Urothelium cell line (cell line): ENCODE measurements around the gene PPME1.

Experiments
- DNase-seq: peaks from one replicate; pipeline ENCODE4 v3.0.0; 2011; ENCODE audit warnings: low spot score, mixed read lengths
- FAIRE-seq: peaks from 2 replicates; lab custom pipeline; 2011; peaks lifted over from hg19 to GRCh38; lab: Jason Lieb, UNC

The PPME1 gene

GRCh38 chr11:74154620-74155281 is 16.3 kb upstream of the PPME1 start:
- FAIRE-seq, result no peak
- no peak for DNase-seq

GRCh38 chr11:74157169-74157568 is 13.9 kb upstream of the PPME1 start:
- DNase-seq (no peak), FAIRE-seq (no peak)

DNA sequence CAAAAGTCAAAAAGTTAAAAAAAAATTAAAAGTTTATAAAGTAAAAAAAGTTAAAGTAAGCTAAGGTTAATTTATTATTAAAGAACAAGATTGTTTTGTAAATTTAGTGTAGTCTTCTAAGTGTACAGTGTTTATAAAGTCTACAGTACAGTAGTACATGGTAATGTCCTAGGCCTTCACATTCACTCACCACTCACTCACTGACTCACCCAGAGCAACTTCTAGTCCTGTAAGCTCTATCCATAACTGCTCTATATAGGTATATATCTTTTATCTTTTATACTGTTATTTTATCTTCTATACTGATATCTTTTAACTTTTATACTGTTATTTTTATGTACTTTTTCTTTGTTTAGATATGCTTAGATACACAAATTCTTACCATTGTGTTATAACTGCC is 11.4 kb upstream of the PPME1 start:
- DNase-seq (no peak), FAIRE-seq (no peak)

DNA sequence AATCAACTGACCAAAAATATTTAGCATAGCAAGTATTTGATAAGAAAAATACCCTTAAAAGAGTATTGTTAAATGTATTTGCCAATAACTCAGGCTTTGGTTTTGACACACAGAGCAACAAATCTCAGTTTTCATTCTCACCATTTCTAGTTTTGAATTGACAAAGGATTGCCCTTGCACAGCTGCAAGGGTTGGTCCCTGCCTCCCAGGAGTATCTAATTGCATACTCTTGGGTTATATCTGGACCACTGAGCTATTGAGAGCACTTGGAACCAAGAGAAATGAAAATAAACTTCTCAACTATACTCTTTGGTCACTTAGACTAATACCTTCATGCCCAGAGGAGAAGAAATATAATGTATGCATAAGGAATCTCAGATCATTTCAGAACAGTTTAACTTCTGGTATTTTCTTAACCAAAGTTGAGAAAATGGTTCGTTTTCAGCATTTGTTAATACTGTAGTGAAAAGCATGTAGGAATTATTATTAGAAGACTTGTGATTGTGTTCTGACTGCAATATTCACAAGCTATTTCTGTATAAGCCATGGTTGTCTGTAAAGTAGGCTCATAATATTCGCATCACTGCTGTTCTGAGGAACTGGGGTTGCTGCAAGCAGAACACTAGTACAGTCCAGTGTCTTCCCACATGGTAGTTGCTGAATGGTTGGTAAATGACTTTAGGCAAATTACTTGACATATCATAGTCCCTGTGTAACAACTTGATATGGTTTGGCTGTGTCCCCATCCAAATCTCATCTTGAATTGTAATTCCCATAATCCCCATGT is 8.2 kb upstream of the PPME1 start:
- DNase-seq (no peak), FAIRE-seq (no peak)

DNA sequence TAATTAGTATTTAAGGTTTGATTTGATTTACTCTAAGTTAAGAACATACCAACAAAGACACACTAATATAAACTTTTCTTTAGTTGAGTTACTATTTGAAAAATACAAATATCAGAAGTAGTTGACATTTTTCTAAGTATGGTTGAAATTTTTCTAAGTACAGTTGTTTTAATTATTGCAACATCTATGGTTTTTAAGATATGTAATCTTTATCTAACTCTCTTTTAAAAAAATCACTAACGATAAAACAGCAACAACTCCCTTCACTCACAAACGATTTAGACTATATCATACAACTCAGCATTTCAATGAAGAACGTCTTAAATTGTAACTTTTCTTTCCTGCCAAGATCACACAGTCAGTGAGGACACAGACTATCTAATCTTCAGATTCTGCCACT is 2.3 kb upstream of the PPME1 start:
- DNase-seq (no peak), FAIRE-seq (no peak)

GRCh38 chr11:74169738-74170458 is 1.2 kb upstream of the PPME1 start:
- FAIRE-seq, result no peak
- no peak for DNase-seq

DNA sequence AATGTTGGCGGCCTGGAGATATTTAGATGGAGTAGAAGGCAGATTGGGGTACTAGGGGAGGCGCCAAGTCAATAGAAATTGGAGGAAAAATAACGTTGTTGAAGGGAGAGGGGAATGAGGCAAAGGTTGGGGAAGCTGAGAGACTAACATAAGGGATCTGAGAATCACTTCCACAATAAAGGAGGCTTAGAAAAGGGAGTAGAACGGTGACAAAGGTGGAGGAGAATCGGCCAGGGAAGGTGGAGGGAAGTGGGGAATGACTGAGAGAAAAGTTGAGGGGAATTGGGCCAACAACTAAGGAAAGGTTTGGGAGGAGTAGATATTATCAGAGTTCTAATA is 510 bp downstream of the PPME1 start:
- no peak for DNase-seq
- FAIRE-seq, result no peak

DNA sequence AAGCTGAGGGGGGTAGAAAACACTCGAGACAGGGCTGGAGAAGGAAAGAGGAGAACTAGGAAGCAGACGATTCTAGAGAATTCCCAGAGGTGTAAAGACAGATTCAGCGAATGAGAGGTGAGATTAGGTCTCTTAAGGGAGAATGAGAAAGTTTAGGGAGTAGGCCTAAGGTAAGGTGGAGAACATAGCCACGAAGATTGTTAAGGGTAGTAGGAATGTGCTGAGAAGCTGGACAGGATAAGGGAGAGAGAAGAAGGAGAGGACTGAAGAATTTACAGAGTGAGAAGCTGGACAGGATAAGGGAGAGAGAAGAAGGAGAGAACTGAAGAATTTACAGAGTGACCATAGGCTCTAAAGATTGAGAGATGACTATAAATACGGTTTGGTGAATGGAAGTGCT is 908 bp downstream of the PPME1 start:
- FAIRE-seq (no peak), DNase-seq (no peak)

DNA sequence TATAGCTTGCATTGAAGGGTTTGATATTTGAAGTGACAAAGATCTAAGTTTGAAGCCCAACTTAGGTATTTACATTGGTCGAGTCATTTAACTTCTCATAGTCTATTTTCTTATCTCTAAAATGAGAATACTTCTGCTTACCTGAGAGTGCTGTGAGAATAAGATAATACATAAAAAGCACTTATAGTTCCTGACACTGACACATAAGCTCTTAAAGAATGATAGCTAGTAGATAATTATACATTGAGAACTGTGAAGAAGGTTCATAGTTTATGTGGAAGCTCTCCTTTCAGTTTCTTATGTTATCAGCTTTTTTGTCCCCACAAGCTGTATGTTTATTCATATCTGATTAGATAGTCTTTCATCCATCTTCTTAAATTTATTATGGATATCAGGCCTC is 4.8 kb downstream of the PPME1 start:
- FAIRE-seq (no peak), DNase-seq (no peak)

DNA sequence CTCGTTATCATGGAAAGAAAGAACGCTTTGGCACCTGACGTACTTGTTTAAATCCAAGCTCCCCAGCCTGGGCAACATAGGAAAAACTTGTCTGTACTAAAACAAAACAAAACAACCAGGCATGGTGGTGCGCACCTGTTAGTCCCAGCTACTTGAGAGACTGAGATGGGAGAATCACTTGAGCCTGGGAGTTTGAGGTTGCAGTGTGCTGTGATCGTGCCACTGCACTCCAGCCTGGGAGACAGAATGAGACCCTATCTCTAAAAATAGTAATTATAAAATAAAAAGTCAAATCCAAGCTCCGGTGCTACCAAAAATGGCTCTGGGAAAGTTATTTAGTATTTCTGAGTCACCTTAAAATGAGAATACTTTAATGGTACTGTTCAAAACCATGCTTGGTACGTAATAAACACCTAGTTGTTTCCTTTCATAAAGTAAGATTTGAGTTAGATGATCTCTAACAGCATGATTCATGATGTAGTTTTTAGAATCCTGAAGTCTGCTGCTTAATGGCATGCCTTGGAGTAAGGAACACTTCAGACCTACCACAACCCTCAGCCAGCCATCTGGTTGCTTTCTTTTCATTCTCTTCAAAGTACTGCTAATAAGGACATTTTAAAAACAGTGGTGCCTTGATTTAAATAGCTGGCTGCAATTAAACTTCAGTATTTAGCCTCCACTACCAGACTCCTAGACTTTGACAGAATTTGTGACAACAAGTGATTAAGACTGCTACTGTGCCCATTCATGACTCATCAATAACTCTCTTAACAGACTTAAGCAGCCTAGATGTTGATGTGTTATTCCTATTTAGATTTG is 8.4 kb downstream of the PPME1 start:
- DNase-seq (no peak), FAIRE-seq (no peak)

- no peak for FAIRE-seq
- no peak for DNase-seq
Measured at GRCh38 chr11:74182635-74183034, 11.5 kb downstream of the PPME1 start.

DNA sequence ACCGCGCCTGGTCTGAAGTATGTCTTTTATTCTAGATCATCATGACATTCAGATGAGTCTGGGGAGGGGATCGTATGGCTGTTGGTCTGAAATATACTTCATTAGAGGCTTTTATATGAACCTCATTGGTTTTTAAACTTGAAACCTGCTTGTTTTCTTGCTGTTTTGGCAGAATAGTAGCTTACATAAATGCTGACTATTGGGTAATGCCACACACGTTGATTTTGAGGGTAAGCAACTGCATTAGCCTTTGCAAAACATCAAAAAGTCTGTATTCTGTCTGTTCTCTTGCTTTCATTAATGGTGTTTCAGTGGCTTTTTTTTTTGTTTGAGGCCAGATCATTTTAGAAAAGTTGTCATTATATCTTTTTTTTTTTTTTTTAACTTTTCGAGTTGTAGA is 14.2 kb downstream of the PPME1 start:
- FAIRE-seq, result no peak

GRCh38 chr11:74185695-74186094 is 14.6 kb downstream of the PPME1 start:
- FAIRE-seq, result no peak
- DNase-seq, result no peak

More for the DNA sequence above, 14.2 kb downstream of the PPME1 start:
- DNase-seq, result no peak

GRCh38 chr11:74195828-74196227 is 24.7 kb downstream of the PPME1 start:
- no peak for FAIRE-seq
- no peak for DNase-seq

DNA sequence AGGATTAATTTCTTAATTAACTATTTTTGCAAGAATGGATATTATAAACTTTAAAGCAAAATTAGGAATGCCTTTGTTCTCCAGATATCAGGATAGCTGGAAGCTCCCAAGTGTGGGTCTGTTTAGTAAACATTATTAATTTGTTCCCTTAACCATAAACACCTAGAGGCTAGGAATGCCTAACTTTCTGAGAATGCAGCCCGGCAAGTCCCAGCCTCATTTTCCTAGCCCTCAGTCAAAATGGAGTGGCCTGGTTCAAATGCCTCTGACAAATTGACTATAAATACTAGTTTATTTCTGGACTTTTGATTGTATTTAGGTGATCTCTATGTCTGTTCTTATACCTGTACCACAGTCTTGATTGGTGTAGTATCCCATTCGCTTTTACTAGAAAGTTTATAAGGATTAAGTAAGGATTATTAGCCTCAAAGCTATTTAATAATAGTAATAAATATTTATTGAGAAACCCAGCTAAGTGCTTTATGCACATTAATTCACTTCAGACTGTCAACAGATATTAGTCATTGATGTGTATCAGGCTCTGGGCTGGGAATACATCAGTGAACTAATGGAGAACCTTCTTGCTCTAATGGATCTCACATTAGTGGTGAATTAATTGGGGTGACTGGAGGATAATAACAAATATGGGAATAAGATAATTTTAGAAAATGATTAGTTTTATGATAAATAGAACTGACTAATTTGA is 25.8 kb downstream of the PPME1 start:
- FAIRE-seq (no peak), DNase-seq (no peak)

GRCh38 chr11:74203966-74204365 is 32.9 kb downstream of the PPME1 start:
- DNase-seq (no peak), FAIRE-seq (no peak)

DNA sequence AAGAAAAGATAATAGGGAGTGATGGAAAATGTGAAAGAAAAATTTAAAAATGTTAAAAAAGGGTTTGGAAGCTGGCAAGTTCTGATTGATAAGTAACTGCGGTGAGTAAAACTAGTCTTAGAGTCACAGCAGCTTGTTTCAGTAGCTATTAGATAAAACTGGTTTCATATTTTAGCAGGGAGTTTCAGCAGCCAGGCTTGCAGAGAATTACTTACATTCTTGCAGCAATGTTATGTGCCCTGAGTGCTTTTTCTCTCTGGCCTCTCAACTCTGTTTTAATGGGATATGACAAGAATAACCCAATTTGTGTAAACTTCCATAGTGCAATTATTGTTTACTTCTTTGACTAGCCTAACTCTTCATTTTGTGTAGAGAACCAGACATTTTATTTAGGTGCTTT is 33.6 kb downstream of the PPME1 start:
- FAIRE-seq (no peak), DNase-seq (no peak)

- DNase-seq (no peak), FAIRE-seq (no peak)
Measured at GRCh38 chr11:74205181-74205580, 34.1 kb downstream of the PPME1 start.

DNA sequence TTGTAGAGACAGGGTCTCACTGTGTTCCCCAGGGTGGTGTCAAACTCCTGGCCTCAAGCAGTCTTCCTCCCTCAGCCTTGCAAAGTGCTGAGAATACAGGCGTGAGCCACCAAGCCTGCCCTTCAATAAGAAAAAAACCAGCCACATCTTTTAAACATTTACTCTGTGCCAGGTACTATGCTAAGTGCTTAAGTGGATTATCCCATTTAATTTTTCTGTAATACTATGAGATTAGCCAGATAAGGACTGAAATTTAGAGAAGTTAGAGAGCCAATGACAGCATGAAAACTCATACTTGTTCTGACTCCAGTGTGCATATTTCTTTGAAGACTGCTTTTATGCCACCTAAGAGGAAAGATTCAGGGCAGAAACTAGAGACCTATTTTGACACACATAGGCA is 35.7 kb downstream of the PPME1 start:
- FAIRE-seq (no peak), DNase-seq (no peak)

DNA sequence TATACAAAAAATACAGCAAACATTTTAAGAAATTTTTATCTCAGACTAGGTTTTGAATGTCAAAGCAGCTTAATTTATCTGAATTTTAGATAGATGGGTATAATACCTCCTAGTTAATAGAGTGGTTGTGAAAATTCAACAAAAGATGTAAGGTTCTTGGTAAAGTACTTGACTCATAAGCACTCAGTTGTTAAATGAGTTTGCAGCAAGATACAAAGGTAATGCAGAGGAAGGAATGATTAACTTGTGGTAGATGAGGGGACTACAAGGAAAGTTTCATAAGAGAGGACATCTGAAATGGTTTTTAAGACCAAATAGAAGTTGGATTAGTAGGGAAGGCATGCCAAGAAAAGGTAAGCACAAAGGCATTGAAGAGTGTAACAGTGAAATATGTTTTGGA is 37.4 kb downstream of the PPME1 start:
- no peak for FAIRE-seq

GRCh38 chr11:74212533-74212932 is 41.4 kb downstream of the PPME1 start:
- FAIRE-seq, result no peak
- DNase-seq, result no peak

More for the DNA sequence above, 37.4 kb downstream of the PPME1 start:
- DNase-seq, result no peak
